GM18858 (cell line): Measurements from ENCODE around the gene AIFM3.
"Not testable (repeated sequence)": the region's sequence is repeated elsewhere in the genome, so short reads cannot be mapped to it uniquely, and the experiment has no call there.

Experiments
- ATAC-seq: cut with Tn5 transposase; IDR thresholded peaks from one replicate; pipeline ENCODE4 v1.9.1; 2021; ENCODE audit not compliant: unreplicated experiment

AIFM3 gene

GRCh38 chr22:20966883-20967696, at the start of gene AIFM3:
TSS of gene AIFM3 (plus strand) at chr22:20967255. CDS start at chr22:20967945, 690 bp downstream.
- ATAC-seq, result no peak

- no peak for ATAC-seq
Observed at GRCh38 chr22:20918663-20919218, 48.3 kb upstream of the AIFM3 start.

- no peak for ATAC-seq
Observed at GRCh38 chr22:20919718-20920117, 47.3 kb upstream of the AIFM3 start.

- ATAC-seq, result no peak
Observed at GRCh38 chr22:20920881-20921203, 46.2 kb upstream of the AIFM3 start.

- ATAC-seq, result no peak
Observed at GRCh38 chr22:20922141-20922751, 44.8 kb upstream of the AIFM3 start.

GRCh38 chr22:20926243-20926642, 40.8 kb upstream of the AIFM3 start:
- no peak for ATAC-seq

GRCh38 chr22:20927940-20928572, 39.0 kb upstream of the AIFM3 start:
- ATAC-seq, result no peak

GRCh38 chr22:20928573-20928967, 38.5 kb upstream of the AIFM3 start:
- ATAC-seq, result no peak

GRCh38 chr22:20930004-20930403, 37.1 kb upstream of the AIFM3 start:
- ATAC-seq, result no peak

GRCh38 chr22:20930435-20930834, 36.6 kb upstream of the AIFM3 start:
- not testable (repeated sequence) for ATAC-seq

GRCh38 chr22:20931126-20931654, 35.9 kb upstream of the AIFM3 start:
- no peak for ATAC-seq

- no peak for ATAC-seq
Observed at GRCh38 chr22:20933910-20934309, 33.1 kb upstream of the AIFM3 start.

GRCh38 chr22:20935049-20935448, 32.0 kb upstream of the AIFM3 start:
- ATAC-seq, result not testable (repeated sequence)

- ATAC-seq, result not testable (repeated sequence)
Observed at GRCh38 chr22:20935780-20936539, 31.1 kb upstream of the AIFM3 start.

- no peak for ATAC-seq
Observed at GRCh38 chr22:20937031-20937793, 29.8 kb upstream of the AIFM3 start.

GRCh38 chr22:20937794-20938671, 29.0 kb upstream of the AIFM3 start:
- ATAC-seq, result no peak

GRCh38 chr22:20939457-20940185, 27.4 kb upstream of the AIFM3 start:
- ATAC-seq, result not testable (repeated sequence)

- no peak for ATAC-seq
Observed at GRCh38 chr22:20940186-20940651, 26.8 kb upstream of the AIFM3 start.
